HepG2 (cell line): Measurements from ENCODE around the gene PCIF1. TPM values are rescaled to one million over a fixed set of nuclear protein-coding genes. Genes with fewer than 3 reads are reported as not detected.

ENCODE experiments used
- CHCHD3 ChIP-seq: sonication (generic); formaldehyde crosslinking; IDR thresholded peaks from 2 replicates; pipeline ENCODE4 v1.8.0; 2022; ENCODE audit warnings: mild to moderate bottlenecking, missing genetic modification reagents, moderate library complexity
- CREB1 ChIP-seq, 2 experiments: fragments of 450-650 bp in 1 of 2; IDR thresholded peaks; 2 replicates each; pipeline ENCODE4 v1.6.1; 2016 to 2017; ENCODE audit warnings: control low read depth in 1 of 2, mild to moderate bottlenecking in 1 of 2, missing compliant biosample characterization in 1 of 2, missing genetic modification characterization in 1 of 2
- CSRNP1 ChIP-seq: sonication (generic); formaldehyde crosslinking; IDR thresholded peaks from 2 replicates; pipeline ENCODE4 v1.8.1; 2023; ENCODE audit warnings: mild to moderate bottlenecking, missing genetic modification reagents
- GATA4 ChIP-seq: sonication (generic); IDR thresholded peaks from 2 replicates; pipeline ENCODE4 v1.6.1; 2016; ENCODE audit warnings: antibody characterized with exemption, low read depth, borderline replicate concordance
- HBP1 ChIP-seq: IDR thresholded peaks from 2 replicates; pipeline ENCODE4 v1.6.1; 2016; ENCODE audit warnings: low read depth, control low read depth
- NBN ChIP-seq: fragments of 450-650 bp; conservative IDR thresholded peaks from 2 replicates; pipeline ENCODE4 v1.6.1; 2017
- RCOR2 ChIP-seq: IDR thresholded peaks from 2 replicates; pipeline ENCODE4 v1.6.1; 2016; ENCODE audit warnings: missing biosample characterization, missing genetic modification reagents
- SKIL ChIP-seq: sonication (generic); formaldehyde crosslinking; IDR thresholded peaks from 2 replicates; pipeline ENCODE4 v1.8.0; 2022; ENCODE audit warnings: missing genetic modification reagents, mild to moderate bottlenecking, moderate library complexity, borderline replicate concordance
- ZBTB39 ChIP-seq: sonication (generic); formaldehyde crosslinking; IDR thresholded peaks from 2 replicates; pipeline ENCODE4 v1.5.0; 2020; ENCODE audit warnings: missing genetic modification reagents
- ZNF788 ChIP-seq: sonication (generic); formaldehyde crosslinking; IDR thresholded peaks from 2 replicates; pipeline ENCODE4 v1.5.0; 2020; ENCODE audit warnings: mild to moderate bottlenecking, missing genetic modification reagents, borderline replicate concordance
- polyA plus RNA-seq, 8 experiments: library from polyadenylated mRNA; depleted of rRNA in 3 of 8; stranded (reverse) in 7 of 8; unstranded in 1 of 8; fragments of >200 nt; fragmentation: Illumina TruSeq in 4 of 8; extraction: Trizol in 4 of 8; gene quantifications; 2 replicates each; pipeline versions ENCODE4 v1.2.1 to v1.2.3, GENCODE V29; 2011 to 2016; ENCODE audit warnings: low read depth in 4 of 8, missing spikeins in 1 of 8, mixed read lengths in 1 of 8; ENCODE audit not compliant: insufficient read depth in 1 of 8
- total RNA-seq, 5 experiments: library from RNA; depleted of rRNA; stranded (reverse); fragments of >200 nt; fragmentation: Illumina TruSeq; extraction: Trizol; gene quantifications; 2 replicates each; pipeline ENCODE4 v1.2.3, GENCODE V29; 2016; ENCODE audit warnings: low read depth in 1 of 5
- TF ChIP-seq, protein P1 (sequence below): sonication (generic); formaldehyde crosslinking; IDR thresholded peaks from 2 replicates; pipeline ENCODE4 v1.5.1; 2020; ENCODE audit warnings: mild to moderate bottlenecking, missing genetic modification reagents
- TF ChIP-seq, protein P2 (sequence below): sonication (generic); formaldehyde crosslinking; IDR thresholded peaks from 2 replicates; pipeline ENCODE4 v1.5.0; 2020; ENCODE audit warnings: missing genetic modification reagents
- TF ChIP-seq, protein P3 (sequence below): sonication (generic); formaldehyde crosslinking; IDR thresholded peaks from 2 replicates; pipeline ENCODE4 v1.5.1; 2020; ENCODE audit warnings: mild to moderate bottlenecking, moderate library complexity, missing genetic modification reagents

Gene PCIF1
- total and polyA plus RNA-seq, 2 of the 13 experiments (the other 11 are each of a cell fraction or from before 2014, with no cell fraction given) = 20.9 to 24.4 TPM

DNA sequence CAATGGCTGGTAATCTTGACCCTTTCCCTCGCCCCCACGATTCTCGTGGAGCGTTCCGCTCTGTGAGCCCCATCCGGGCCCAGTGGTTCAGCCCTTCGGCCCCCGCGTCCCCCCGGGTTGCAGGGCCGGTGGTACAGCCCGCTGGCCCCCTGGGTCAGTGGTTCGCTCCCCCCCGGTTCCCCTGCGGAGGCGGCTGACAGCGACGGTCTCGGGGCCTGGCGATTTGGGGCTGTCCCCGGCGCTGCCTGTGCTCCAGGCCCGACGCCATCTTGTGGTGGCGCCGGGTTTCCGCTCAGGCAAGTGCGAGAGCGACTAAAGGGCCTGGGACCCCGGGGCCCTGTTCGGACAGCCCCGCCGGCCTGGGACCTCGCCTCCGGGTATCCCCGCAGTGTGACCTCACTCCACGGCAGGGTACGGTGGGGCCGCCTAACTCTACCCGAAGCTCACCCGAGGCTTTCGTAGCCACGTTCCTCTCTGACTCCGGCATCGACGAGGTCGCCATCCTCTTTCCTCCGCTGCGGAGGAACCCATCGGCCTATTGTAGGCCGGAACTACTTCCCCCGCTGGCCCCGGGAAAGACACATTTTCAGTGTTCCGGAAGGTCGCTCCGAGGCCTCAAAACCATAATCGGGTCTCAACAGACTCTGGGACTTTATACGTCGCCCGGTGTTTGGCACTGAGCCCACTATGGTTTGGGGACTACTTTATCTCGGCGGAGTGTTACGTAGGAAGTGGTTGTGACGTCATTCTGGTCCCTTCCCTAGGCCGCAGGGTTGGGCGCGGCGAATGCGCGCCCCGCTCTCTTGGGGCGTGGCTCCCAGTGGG is 37.4 kb downstream of the PCIF1 start, which contains the start of gene ZNF335 (continued):
- TF ChIP-seq ZBTB39 (peak; percentile 78; the same call in 1 of the 2 replicates), NBN (no peak), CSRNP1 (CRISPR knock-in tag) (peak; percentile 98), SKIL (CRISPR knock-in tag) (peak; percentile 25; the same call in 1 of the 2 replicates), CREB1 (IDR thresholded peaks at IDR 0.05) (peak; percentile 100), CREB1 (CRISPR knock-in tag; IDR thresholded peaks at IDR 0.05) (peak; percentile 100), CHCHD3 (CRISPR knock-in tag) (0 out of 2 replicates have a peak, but pooled peaks have one; percentile 59), RCOR2 (CRISPR knock-in tag) (peak; percentile 40), ZNF788 (CRISPR knock-in tag) (peak; percentile 91), GATA4 (peak; percentile 65), HBP1 (no peak; the same call in none of the 2 replicates)
- TF ChIP-seq, protein P1, sequence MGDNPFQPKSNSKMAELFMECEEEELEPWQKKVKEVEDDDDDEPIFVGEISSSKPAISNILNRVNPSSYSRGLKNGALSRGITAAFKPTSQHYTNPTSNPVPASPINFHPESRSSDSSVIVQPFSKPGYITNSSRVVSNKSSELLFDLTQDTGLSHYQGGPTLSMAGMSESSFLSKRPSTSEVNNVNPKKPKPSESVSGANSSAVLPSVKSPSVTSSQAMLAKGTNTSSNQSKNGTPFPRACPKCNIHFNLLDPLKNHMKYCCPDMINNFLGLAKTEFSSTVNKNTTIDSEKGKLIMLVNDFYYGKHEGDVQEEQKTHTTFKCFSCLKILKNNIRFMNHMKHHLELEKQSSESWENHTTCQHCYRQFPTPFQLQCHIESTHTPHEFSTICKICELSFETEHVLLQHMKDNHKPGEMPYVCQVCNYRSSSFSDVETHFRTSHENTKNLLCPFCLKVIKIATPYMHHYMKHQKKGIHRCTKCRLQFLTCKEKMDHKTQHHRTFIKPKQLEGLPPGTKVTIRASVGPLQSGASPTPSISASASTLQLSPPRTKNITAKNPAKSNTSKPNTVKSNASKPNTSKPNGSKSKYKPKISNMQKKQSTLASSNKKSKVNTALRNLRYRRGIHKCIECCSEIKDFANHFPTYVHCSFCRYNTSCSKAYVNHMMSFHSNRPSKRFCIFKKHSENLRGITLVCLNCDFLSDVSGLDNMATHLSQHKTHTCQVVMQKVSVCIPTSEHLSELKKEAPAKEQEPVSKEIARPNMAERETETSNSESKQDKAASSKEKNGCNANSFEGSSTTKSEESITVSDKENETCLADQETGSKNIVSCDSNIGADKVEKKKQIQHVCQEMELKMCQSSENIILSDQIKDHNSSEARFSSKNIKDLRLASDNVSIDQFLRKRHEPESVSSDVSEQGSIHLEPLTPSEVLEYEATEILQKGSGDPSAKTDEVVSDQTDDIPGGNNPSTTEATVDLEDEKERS (CRISPR knock-in tag) = peak; percentile 75
- TF ChIP-seq, protein P2, sequence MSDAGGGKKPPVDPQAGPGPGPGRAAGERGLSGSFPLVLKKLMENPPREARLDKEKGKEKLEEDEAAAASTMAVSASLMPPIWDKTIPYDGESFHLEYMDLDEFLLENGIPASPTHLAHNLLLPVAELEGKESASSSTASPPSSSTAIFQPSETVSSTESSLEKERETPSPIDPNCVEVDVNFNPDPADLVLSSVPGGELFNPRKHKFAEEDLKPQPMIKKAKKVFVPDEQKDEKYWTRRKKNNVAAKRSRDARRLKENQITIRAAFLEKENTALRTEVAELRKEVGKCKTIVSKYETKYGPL (CRISPR knock-in tag) = no peak; the same call in none of the 2 replicates
- TF ChIP-seq, protein P3, sequence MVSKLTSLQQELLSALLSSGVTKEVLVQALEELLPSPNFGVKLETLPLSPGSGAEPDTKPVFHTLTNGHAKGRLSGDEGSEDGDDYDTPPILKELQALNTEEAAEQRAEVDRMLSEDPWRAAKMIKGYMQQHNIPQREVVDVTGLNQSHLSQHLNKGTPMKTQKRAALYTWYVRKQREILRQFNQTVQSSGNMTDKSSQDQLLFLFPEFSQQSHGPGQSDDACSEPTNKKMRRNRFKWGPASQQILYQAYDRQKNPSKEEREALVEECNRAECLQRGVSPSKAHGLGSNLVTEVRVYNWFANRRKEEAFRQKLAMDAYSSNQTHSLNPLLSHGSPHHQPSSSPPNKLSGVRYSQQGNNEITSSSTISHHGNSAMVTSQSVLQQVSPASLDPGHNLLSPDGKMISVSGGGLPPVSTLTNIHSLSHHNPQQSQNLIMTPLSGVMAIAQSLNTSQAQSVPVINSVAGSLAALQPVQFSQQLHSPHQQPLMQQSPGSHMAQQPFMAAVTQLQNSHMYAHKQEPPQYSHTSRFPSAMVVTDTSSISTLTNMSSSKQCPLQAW (CRISPR knock-in tag) = peak; percentile 87
